Measurements from ENCODE around the gene MICOS13.

DNA sequence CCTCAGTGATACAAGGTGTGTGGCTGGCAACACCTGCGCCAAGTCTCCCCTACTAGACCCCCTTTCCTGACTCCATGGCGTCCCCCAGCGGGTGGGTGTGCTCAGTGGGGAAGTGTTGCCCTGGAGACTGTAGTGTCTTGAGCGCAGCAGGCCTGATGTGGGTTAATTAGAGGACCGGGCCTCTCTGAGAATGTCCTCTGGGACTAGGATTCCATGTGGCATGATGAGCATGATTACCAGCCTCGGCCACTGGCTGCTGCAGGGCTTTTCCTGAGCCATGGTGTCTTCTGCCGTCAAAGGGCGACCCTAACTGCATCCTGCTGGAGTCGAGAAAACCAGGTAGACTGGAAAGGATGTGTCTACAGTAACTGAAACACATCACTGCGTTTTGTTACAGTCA is 28.1 kb downstream of the MICOS13 start:
- TF ChIP-seq POLR2AphosphoS5 (IDR thresholded peaks at IDR 0.05; ENCODE audit: insufficient read depth, low read depth, low read length) (no peak), POLR2A (IDR thresholded peaks at IDR 0.05; ENCODE audit: low read depth, low read length) (no peak), JUN (IDR thresholded peaks at IDR 0.05; ENCODE audit: borderline replicate concordance, insufficient read depth, insufficient read length, low read depth) (no peak), EZH2 (IDR thresholded peaks at IDR 0.05; ENCODE audit: borderline replicate concordance, low read depth, low read length, severe bottlenecking) (no peak), MAX (IDR thresholded peaks at IDR 0.05; ENCODE audit: insufficient read depth, insufficient read length) (no peak)
- TF ChIP-seq, protein P1, sequence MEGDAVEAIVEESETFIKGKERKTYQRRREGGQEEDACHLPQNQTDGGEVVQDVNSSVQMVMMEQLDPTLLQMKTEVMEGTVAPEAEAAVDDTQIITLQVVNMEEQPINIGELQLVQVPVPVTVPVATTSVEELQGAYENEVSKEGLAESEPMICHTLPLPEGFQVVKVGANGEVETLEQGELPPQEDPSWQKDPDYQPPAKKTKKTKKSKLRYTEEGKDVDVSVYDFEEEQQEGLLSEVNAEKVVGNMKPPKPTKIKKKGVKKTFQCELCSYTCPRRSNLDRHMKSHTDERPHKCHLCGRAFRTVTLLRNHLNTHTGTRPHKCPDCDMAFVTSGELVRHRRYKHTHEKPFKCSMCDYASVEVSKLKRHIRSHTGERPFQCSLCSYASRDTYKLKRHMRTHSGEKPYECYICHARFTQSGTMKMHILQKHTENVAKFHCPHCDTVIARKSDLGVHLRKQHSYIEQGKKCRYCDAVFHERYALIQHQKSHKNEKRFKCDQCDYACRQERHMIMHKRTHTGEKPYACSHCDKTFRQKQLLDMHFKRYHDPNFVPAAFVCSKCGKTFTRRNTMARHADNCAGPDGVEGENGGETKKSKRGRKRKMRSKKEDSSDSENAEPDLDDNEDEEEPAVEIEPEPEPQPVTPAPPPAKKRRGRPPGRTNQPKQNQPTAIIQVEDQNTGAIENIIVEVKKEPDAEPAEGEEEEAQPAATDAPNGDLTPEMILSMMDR (IDR thresholded peaks at IDR 0.05; ENCODE audit: extremely low read depth in 1 of 2, insufficient read depth in 1 of 2, low read depth in 1 of 2, low read length in 2 of 2), result no peak
